ENCODE results near the gene NPSR1.

DNA sequence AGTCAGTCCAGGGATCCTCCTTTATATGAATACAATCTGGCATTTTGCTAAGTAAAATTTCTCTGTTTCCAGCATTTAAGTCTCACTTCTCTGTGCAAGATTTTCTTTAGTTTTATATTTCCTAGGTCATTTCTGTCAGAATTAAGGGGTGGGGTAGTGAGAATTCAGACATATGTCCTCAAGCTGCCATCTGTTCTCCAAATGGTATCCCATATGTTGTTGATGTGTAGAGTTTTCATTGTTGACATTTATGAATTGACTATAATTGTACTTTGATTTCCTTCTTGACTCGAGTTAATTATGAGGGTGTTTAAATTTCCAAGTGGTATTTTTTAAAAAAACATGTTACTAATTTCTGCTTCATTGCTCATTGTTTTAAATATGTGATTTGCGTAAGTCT, 148.8 kb downstream of the NPSR1 start:
- TF ChIP-seq, protein P1, sequence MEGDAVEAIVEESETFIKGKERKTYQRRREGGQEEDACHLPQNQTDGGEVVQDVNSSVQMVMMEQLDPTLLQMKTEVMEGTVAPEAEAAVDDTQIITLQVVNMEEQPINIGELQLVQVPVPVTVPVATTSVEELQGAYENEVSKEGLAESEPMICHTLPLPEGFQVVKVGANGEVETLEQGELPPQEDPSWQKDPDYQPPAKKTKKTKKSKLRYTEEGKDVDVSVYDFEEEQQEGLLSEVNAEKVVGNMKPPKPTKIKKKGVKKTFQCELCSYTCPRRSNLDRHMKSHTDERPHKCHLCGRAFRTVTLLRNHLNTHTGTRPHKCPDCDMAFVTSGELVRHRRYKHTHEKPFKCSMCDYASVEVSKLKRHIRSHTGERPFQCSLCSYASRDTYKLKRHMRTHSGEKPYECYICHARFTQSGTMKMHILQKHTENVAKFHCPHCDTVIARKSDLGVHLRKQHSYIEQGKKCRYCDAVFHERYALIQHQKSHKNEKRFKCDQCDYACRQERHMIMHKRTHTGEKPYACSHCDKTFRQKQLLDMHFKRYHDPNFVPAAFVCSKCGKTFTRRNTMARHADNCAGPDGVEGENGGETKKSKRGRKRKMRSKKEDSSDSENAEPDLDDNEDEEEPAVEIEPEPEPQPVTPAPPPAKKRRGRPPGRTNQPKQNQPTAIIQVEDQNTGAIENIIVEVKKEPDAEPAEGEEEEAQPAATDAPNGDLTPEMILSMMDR (IDR thresholded peaks at IDR 0.05) = no peak
- TF ChIP-seq POLR2A (IDR thresholded peaks at IDR 0.05) = no peak

Measured in body of pancreas (tissue), 4 donors.